Heart left ventricle (tissue), 16 donors: ENCODE data around the gene PAX6. TPM values are rescaled to one million over a fixed set of nuclear protein-coding genes. Genes with fewer than 3 reads are reported as not detected.

ENCODE experiments used
- ATAC-seq, 4 donors: fragments of 200-7000 bp; cut with Tn5 transposase; one replicate each; pipeline ENCODE4 v1.9.1; 2020 to 2022; ENCODE audit warnings: moderate library complexity in 4 of 4, mild to moderate bottlenecking in 3 of 4, moderate number of reproducible peaks in 1 of 4
- DNase-seq, 5 donors: peaks; one replicate each; pipeline ENCODE4 v3.0.0-alpha.2; 2020
- H3K27ac ChIP-seq, 12 donors: fragments of 200-600 bp; sonication (generic) in 4 of 12; one replicate each; pipeline versions ENCODE4 v1.5.0 to v1.8.0; 2016 to 2022; ENCODE audit warnings: mild to moderate bottlenecking in 2 of 12
- H3K27me3 ChIP-seq, 9 donors: fragments of 200-600 bp; sonication (generic) in 2 of 9; one replicate each; pipeline versions ENCODE4 v1.5.1 to v1.8.0; 2016 to 2022; ENCODE audit warnings: mild to moderate bottlenecking in 3 of 9
- H3K36me3 ChIP-seq, 9 donors: fragments of 200-600 bp; sonication (generic) in 2 of 9; one replicate each; pipeline versions ENCODE4 v1.5.0 to v1.8.0; 2018 to 2022; ENCODE audit warnings: mild to moderate bottlenecking in 2 of 9
- H3K4me1 ChIP-seq, 12 donors: fragments of 200-600 bp; sonication (generic) in 4 of 12; one replicate each; pipeline versions ENCODE4 v1.5.0 to v1.8.0; 2016 to 2022; ENCODE audit warnings: mild to moderate bottlenecking in 3 of 12
- H3K4me3 ChIP-seq, 12 donors: fragments of 200-600 bp; sonication (generic) in 4 of 12; one replicate each; pipeline versions ENCODE4 v1.5.0 to v1.8.0; 2017 to 2022; ENCODE audit warnings: mild to moderate bottlenecking in 9 of 12, moderate library complexity in 4 of 12
- H3K9me3 ChIP-seq, 12 donors: fragments of 200-600 bp; sonication (generic) in 4 of 12; one replicate each; pipeline versions ENCODE4 v1.5.0 to v1.8.0; 2016 to 2022; ENCODE audit warnings: mild to moderate bottlenecking in 1 of 12
- CTCF ChIP-seq, 12 donors: fragments of 200-600 bp; sonication (generic) in 4 of 12; IDR thresholded peaks; one replicate each; pipeline versions ENCODE4 v1.5.0 to v1.8.0; 2018 to 2022; ENCODE audit warnings: antibody characterized with exemption in 12 of 12, mild to moderate bottlenecking in 5 of 12
- POLR2A ChIP-seq, 2 donors: fragments of 450-650 bp; IDR thresholded peaks; one replicate each; pipeline ENCODE4 v1.6.1; 2017; ENCODE audit warnings: antibody characterized with exemption in 2 of 2, mild to moderate bottlenecking in 2 of 2, moderate library complexity in 2 of 2
- WGBS, 4 donors: extraction: QIAGEN DNeasy Blood & Tissue Kit in 2 of 4; methylation state at CpG; one replicate each; pipeline versions ENCODE4 v1.1.5 to v1.1.7; 2013 to 2018; 5-methylcytosine and 5-hydroxymethylcytosine counted together
- intact Hi-C, 10 donors: fragments of 100-400 bp; cut with DNase I; formaldehyde crosslinking; loops; one replicate each; pipeline versions ENCODE4 v1.11.1 to v1.14.2; 2022
- polyA plus RNA-seq, 2 donors: library from polyadenylated mRNA; stranded (reverse); fragments of 200-250 nt; gene quantifications; one replicate each; pipeline ENCODE4 v1.2.3, GENCODE V29; 2013
- total RNA-seq, 9 donors: library from RNA; depleted of rRNA in 2 of 9; stranded (reverse); fragments of >200 nt in 2 of 9; fragmentation: NEBNext Ultra II Directional in 3 of 9; extraction: Animal tissue kit (Norgen Biotek cat#: 25700) in 3 of 9; gene quantifications; one replicate each; pipeline versions ENCODE4 v1.1.0 to v1.2.4, GENCODE V29; 2016 to 2023
- donor health status: ischemic (EF 13 %, LVEDD 7.1; RV severe dilation, severe dysfunction).
- donor health status: healthy with polysubstance abuse.
- donor health status: DM: no; HTN: yes; CAD: no.
- donor health status: DM: no; HTN: no; CAD: no.
- donor health status: ischemic (EF 25% LVEDD 6.9; RV normal size, moderate dysfunction).
- donor health status: ischemic (EF 25% LVEDD 5.7; RV mildly dilated, moderate dysfunction).
- donor health status: healthy.
- donor health status: DM: yes; HTN: yes; CAD: no.
- donor health status: ischemic (EF 35%, LVEDD 5.7; RV mildly dilated, moderate dysfunction).
- donor health status: nonischemic (EF 11% LVEDD 7.7; RV severe dilation, severe dysfunction).
- donor health status: DM: yes; HTN: yes; CAD: no.
- donor health status: PGD.
- donor health status: ischemic (EF 29% LVEDD 5.4; RV normal size, mild dysfunction).
- donor health status: nonischemic (EF 23%, LVEDD 6.1; RV moderate dilation, normal function).

PAX6 gene
- total and polyA plus RNA-seq, 11 donors: 0.09 to 0.50 (median 0.27) TPM; not detected in 8

DNA sequence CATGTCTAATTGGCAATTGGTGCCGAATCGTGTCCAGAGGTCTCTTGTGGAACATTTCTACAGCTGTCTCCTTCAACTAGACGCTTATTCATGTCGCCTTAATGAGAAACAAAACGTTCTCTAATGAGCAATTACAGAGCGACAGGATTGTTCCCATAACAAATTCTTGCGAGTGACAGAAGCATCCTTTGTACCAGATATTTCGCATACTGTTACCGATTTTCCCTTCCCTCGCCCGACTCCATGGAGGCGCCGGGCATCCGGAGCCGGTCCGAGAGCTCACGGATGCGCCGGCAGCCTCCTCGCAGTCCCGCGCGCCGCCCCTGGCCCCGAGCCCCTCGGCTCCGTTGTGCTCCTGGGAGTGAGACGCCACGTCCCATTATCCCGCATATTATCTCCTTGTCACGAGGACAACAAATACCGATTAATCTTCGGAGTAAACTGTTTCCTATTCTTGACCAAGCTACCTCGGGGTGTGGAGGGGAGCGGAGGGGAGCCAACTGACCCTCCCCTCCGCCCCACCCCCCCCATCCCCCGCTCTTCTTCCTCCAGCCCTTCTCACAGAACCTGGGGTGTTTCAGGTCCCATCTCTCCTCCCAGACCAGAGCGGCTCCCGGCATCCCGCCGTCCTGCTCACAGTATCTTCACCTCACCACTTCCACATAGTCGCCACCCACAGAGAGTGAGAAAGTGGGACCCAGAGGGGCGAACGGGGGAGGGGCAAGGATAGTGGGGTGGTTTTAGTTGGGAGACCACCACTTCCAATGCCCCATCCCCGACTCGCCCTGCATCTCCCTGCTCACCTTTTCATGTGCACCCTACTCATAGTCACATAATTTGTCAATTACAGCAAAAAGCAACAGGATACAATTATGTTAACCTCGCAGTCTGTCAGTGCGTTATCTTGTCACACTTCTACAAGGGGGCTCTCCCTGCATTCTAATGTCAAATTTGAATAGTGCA, 11.4 kb downstream of the PAX6 start:
- intact Hi-C loops: loop anchor here in 1 of 10 donors (5.0 kb wide), 1 partner anchor 143 kb away; no protein-coding TSS in a partner anchor
- no peaks in the 10 kb centered on the region for H3K36me3 ChIP-seq
- H3K27ac ChIP-seq: no peak overlapping the region
- H3K27me3 ChIP-seq: peaks cover 74 to 100% (median 95%) of the 10 kb centered on the region in 9 donors
- H3K4me1 ChIP-seq: peaks cover 0 to 41% (median 16%) of the 10 kb centered on the region in 12 donors
- DNase-seq: peak in 1 of 5 donors; percentile 28
- H3K4me3 ChIP-seq: peak overlapping the region in 1 of 12 donors; percentile 22
- no peaks in the 10 kb centered on the region for H3K9me3 ChIP-seq
- TF ChIP-seq CTCF (IDR thresholded peaks at IDR 0.05): no peak
- no peak for TF ChIP-seq POLR2A (IDR thresholded peaks at IDR 0.05)
- ATAC-seq: no peak
- WGBS, 4 donors: 2 to 4% (median 3%) methylated on average over 48 of the region's 48 CpGs

GRCh38 chr11:31798554-31799434, 12.3 kb downstream of the PAX6 start:
- Histone ChIP-seq H3K36me3 (no peaks in the 10 kb centered on the region), H3K9me3 (no peaks in the 10 kb centered on the region), H3K4me3 (peak overlapping the region in 1 of 12 donors; percentile 22), H3K4me1 (peaks cover 0 to 35% (median 12%) of the 10 kb centered on the region in 12 donors), H3K27ac (no peak overlapping the region), H3K27me3 (peaks cover 65 to 94% (median 86%) of the 10 kb centered on the region in 9 donors)
- intact Hi-C loops: loop anchor here in 1 of 10 donors (5.0 kb wide), 1 partner anchor 144 kb away; no protein-coding TSS in a partner anchor
- WGBS, 4 donors: 2 to 5% (median 3%) methylated on average over 37 to 60 of the region's 60 CpGs
- ATAC-seq (no peak), DNase-seq (peak in 2 of 5 donors; percentile 16 to 42)
- TF ChIP-seq POLR2A (IDR thresholded peaks at IDR 0.05): no peak
- TF ChIP-seq CTCF (IDR thresholded peaks at IDR 0.05): peak in 2 of 12 donors; percentile 23 to 25

DNA sequence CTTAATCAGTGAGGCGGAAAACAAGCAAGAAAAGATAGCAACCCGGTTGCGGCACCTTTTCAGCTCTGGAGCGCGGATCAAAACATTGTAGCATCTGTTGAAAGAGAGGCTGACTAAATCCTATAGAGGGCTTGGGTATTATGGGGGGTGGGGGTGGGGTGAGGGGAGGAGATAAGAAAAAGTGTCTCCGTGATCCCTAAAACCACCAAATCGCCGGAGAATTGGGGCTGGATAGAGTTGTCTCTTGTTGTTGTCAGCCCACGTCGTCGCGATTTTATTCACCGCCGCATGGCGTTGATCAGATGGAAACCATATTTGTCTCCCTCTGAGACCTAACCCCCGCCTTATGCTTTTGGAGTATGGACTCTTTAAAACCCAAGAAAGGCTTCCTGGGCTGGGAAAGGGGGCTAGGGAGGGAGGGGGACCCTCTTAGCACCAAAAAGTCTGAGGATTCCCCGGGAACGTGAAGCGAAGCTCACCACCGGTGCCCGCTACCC, 13.0 kb downstream of the PAX6 start:
- Histone ChIP-seq H3K4me3 (no peak overlapping the region), H3K4me1 (peaks cover 0 to 35% (median 12%) of the 10 kb centered on the region in 12 donors), H3K36me3 (no peaks in the 10 kb centered on the region), H3K27ac (no peak overlapping the region), H3K9me3 (no peaks in the 10 kb centered on the region), H3K27me3 (peaks cover 58 to 87% (median 79%) of the 10 kb centered on the region in 9 donors)
- TF ChIP-seq POLR2A (IDR thresholded peaks at IDR 0.05): no peak
- no peak for TF ChIP-seq CTCF (IDR thresholded peaks at IDR 0.05)
- ATAC-seq (no peak), DNase-seq (peak in 1 of 5 donors; percentile 22)
- WGBS, 4 donors: 4 to 9% (median 6%) methylated on average over 20 to 21 of the region's 21 CpGs
- intact Hi-C loops: loop anchor here in 1 of 10 donors (5.0 kb wide), 1 partner anchor 144 kb away; no protein-coding TSS in a partner anchor
